RWPE2 (cell line): Measurements from ENCODE around the gene RHOV.
A peak's percentile ranks its signal among the peaks of the same experiment; 100 is the strongest.

Source experiments
- ATAC-seq: fragments of 200-7000 bp; cut with Tn5 transposase; 3 replicates; pipeline ENCODE4 v1.9.1; 2021; ENCODE audit warnings: low read depth
- DNase-seq: peaks from one replicate; pipeline ENCODE4 v3.0.0-alpha.2; 2020; ENCODE audit warnings: low spot score
- H3K27ac ChIP-seq: fragments of 450-650 bp; 2 replicates; pipeline ENCODE4 v1.5.1; 2017; ENCODE audit warnings: mild to moderate bottlenecking; ENCODE audit not compliant: poor library complexity, severe bottlenecking
- H3K27me3 ChIP-seq: fragments of 250-450 bp; sonication (Bioruptor Pico); 2 replicates; pipeline ENCODE4 v1.5.1; 2021; ENCODE audit warnings: mild to moderate bottlenecking, moderate library complexity; ENCODE audit not compliant: insufficient read depth, poor library complexity, severe bottlenecking
- H3K36me3 ChIP-seq: fragments of 250-450 bp; sonication (Bioruptor Pico); 2 replicates; pipeline ENCODE4 v1.5.1; 2020; ENCODE audit warnings: low read depth, mild to moderate bottlenecking, moderate library complexity
- H3K4me1 ChIP-seq: fragments of 250-450 bp; sonication (Bioruptor Pico); 2 replicates; pipeline ENCODE4 v1.5.1; 2021; ENCODE audit warnings: mild to moderate bottlenecking, moderate library complexity; ENCODE audit not compliant: insufficient read depth, poor library complexity, severe bottlenecking
- H3K4me3 ChIP-seq: fragments of 250-450 bp; sonication (Bioruptor Pico); 2 replicates; pipeline ENCODE4 v1.5.1; 2021; ENCODE audit warnings: mild to moderate bottlenecking, moderate library complexity; ENCODE audit not compliant: severe bottlenecking
- H3K9me3 ChIP-seq: fragments of 250-450 bp; sonication (Bioruptor Pico); 2 replicates; pipeline ENCODE4 v1.5.1; 2021; ENCODE audit warnings: mild to moderate bottlenecking, moderate library complexity; ENCODE audit not compliant: severe bottlenecking
- TF ChIP-seq, protein P1 (sequence below): fragments of 450-650 bp; IDR thresholded peaks from one replicate; pipeline ENCODE4 v1.5.1; 2017; ENCODE audit warnings: mild to moderate bottlenecking, moderate library complexity; ENCODE audit not compliant: poor library complexity, severe bottlenecking

Gene RHOV, protein sequence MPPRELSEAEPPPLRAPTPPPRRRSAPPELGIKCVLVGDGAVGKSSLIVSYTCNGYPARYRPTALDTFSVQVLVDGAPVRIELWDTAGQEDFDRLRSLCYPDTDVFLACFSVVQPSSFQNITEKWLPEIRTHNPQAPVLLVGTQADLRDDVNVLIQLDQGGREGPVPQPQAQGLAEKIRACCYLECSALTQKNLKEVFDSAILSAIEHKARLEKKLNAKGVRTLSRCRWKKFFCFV

DNA sequence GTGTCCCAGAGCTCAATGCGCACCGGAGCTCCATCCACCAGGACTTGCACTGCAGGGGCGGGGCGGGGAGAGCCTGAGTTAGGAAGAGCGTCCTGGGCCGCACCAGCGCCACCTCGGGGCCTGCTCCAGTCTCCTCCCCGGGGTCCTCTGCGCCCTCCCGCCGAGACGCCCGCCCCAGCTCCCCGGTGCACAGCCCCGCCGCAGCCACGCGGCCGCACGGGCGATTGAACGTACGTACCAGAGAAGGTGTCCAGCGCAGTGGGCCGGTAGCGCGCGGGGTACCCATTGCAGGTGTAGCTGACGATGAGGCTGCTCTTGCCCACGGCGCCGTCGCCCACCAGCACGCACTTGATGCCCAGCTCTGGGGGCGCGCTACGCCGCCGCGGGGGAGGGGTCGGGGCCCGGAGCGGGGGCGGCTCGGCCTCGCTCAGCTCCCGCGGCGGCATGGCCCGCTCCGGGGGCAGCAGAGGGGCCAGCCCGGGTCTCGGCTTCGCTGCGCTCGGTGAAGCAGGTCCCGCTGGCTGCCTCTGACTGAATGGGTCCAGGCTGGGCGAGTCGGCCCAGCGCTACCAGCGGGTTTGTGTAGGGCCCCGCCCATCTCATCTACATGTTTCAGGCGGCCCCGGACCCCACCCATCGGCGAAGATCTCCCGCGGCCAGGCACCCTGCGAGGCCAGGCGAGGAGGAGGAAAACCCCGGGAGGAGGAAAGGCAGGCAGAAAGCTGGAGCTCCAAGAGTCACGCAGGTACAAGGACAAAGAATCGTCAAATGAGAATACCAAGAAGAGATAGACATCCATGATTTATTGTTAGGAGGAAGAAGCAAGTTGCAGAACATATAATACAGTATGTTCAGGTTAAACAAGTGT, at the start of gene RHOV:
Gene RHOV (minus strand): TSS at position 541 of the 868 bp plus-strand sequence. CDS start 95 bp downstream, at position 446.
- Histone ChIP-seq H3K36me3 (no peaks in the 10 kb centered on the region), H3K9me3 (no peaks in the 10 kb centered on the region), H3K27ac (no peak within 1 kb of the TSS), H3K4me1 (peaks cover 40% of the 10 kb centered on the region), H3K27me3 (no peaks in the 10 kb centered on the region), H3K4me3 (peak within 1 kb of the TSS; percentile 42)
- TF ChIP-seq, protein P1, sequence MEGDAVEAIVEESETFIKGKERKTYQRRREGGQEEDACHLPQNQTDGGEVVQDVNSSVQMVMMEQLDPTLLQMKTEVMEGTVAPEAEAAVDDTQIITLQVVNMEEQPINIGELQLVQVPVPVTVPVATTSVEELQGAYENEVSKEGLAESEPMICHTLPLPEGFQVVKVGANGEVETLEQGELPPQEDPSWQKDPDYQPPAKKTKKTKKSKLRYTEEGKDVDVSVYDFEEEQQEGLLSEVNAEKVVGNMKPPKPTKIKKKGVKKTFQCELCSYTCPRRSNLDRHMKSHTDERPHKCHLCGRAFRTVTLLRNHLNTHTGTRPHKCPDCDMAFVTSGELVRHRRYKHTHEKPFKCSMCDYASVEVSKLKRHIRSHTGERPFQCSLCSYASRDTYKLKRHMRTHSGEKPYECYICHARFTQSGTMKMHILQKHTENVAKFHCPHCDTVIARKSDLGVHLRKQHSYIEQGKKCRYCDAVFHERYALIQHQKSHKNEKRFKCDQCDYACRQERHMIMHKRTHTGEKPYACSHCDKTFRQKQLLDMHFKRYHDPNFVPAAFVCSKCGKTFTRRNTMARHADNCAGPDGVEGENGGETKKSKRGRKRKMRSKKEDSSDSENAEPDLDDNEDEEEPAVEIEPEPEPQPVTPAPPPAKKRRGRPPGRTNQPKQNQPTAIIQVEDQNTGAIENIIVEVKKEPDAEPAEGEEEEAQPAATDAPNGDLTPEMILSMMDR: peak; percentile 84
- DNase-seq: peak; percentile 93
- peak; percentile 65 for ATAC-seq

DNA sequence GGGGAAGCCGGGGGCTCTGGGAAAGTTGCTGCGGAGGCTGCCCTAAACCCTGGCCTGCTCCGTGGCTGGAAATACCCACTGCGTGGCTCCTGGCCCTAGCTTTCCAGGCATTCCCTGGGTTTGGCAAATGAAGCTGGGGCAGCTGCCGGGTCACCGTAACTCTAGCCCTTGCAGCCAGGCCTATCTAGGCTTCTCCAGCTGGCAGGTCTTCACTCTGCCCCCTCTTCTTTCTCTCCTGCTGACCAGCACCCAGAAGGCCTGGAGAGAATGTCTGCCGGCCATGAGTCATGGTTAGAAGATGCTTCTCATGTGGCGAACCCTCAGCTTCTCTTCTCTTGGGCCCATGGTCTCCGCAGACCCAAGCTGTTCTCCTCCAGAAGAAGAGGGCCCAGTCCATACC, 49.5 kb upstream of the RHOV start:
- Histone ChIP-seq H3K9me3 (no peaks in the 10 kb centered on the region), H3K4me3 (no peak overlapping the region), H3K27ac (no peak overlapping the region), H3K27me3 (peaks cover 29% of the 10 kb centered on the region), H3K4me1 (no peaks in the 10 kb centered on the region), H3K36me3 (no peaks in the 10 kb centered on the region)
- TF ChIP-seq, protein P1: no peak
- DNase-seq (no peak), ATAC-seq (no peak)

DNA sequence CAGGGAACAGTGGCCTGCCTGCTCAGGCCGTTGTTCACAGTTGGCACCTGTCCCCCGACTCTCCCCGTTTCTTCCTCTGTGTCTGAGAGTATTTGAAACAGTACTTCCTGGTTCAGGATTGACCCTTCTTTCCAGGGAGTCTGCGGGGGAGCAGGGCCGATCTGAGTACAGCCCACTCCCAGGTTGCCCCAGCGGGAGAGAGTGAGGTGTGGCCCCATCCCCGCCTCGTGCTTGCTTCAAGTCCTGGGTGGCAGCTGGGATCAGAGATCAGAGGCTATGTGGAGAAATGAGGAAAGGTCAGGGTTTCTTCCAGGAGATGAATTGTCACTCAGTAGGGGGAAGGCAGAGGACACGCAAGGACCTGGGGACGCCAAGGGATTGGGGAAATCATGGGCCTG, 48.6 kb upstream of the RHOV start:
- Histone ChIP-seq H3K4me1 (no peaks in the 10 kb centered on the region), H3K27me3 (peaks cover 23% of the 10 kb centered on the region), H3K9me3 (no peaks in the 10 kb centered on the region), H3K4me3 (no peak overlapping the region), H3K27ac (no peak overlapping the region), H3K36me3 (no peaks in the 10 kb centered on the region)
- DNase-seq (peak; percentile 74), ATAC-seq (no peak; the same call in 2 of the 3 replicates)
- TF ChIP-seq, protein P1: no peak

- H3K27me3 ChIP-seq: peaks cover 18% of the 10 kb centered on the region
- H3K9me3 ChIP-seq: no peaks in the 10 kb centered on the region
- no peaks in the 10 kb centered on the region for H3K4me1 ChIP-seq
- DNase-seq: no peak
- H3K27ac ChIP-seq: no peak overlapping the region
- H3K4me3 ChIP-seq: no peak overlapping the region
- H3K36me3 ChIP-seq: no peaks in the 10 kb centered on the region
- TF ChIP-seq, protein P1: no peak
- no peak; the same call in 2 of the 3 replicates for ATAC-seq
These were observed 48.0 kb upstream of the RHOV start for GRCh38 chr15:40921949-40922607.
